ENCODE results near the gene LIMD2.

GRCh38 chr17:63675231-63675606 is 24.7 kb downstream of the LIMD2 start:
- TF ChIP-seq CTCF (conservative IDR thresholded peaks at IDR 0.05; ENCODE audit: low read length), result no peak
- TF ChIP-seq EZH2phosphoT487 (IDR thresholded peaks at IDR 0.05; ENCODE audit: borderline replicate concordance), result no peak

Measured in Loucy (cell line).